ENCODE measurements around the gene ZMYND8. TPM values are rescaled to one million over a fixed set of nuclear protein-coding genes. Genes with fewer than 3 reads are reported as not detected.

ZMYND8 gene
- total RNA-seq, 3 donors from 2014 or later (not counting 1 experiment from before 2014, with no cell fraction given): 57.6 to 72.6 (median 69.8) TPM

DNA sequence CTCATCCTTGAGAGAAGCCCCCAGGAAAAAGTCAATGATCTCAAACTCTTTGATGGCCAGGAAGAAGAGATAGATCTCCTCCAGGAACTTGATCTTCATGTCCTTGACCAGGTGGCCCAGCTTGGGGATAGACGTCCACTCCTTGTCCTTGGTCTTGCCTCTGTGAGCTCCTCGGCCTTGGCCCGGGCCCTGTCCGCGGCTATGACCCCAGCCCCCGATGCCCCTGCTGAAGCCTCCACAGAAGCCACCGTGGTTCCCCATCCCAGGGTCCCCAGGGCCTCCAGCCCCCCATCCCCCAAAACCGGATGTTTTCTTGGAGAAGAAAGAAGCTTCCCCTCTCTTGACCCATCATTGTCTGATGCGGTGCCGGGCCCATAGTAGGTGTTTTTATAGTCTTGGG is 195.1 kb downstream of the ZMYND8 start:
- Histone ChIP-seq H3K27ac (ENCODE audit: low read length) (no peak overlapping the region), H3K4me1 (ENCODE audit: control insufficient read depth, insufficient read depth, low read length) (no peaks in the 10 kb centered on the region), H3K9me3 (ENCODE audit: control insufficient read depth, insufficient read depth, low read length) (no peaks in the 10 kb centered on the region), H3K27me3 (ENCODE audit: control insufficient read depth, insufficient read depth, low read length) (no peaks in the 10 kb centered on the region), H3K36me3 (ENCODE audit: control insufficient read depth, insufficient read depth, low read length) (no peaks in the 10 kb centered on the region), H3K4me3 (ENCODE audit: low read length) (no peak overlapping the region)
- H3K27ac Mint-ChIP-seq: no peak overlapping the region
- no peaks in the 10 kb centered on the region for H3K9me3 Mint-ChIP-seq
- H3K27me3 Mint-ChIP-seq (ENCODE audit: low read depth in 2 of 2): peaks cover 8 to 9% of the 10 kb centered on the region in 2 donors
- no peak for TF ChIP-seq CTCF (IDR thresholded peaks at IDR 0.05)
- 95% methylated on average over 10 of the region's 10 CpGs for WGBS (ENCODE audit: insufficient coverage)
- H3K4me1 Mint-ChIP-seq: no peaks in the 10 kb centered on the region
- no peak for ATAC-seq
- DNase-seq: no peak
- H3K4me3 Mint-ChIP-seq: no peak overlapping the region
- H3K36me3 Mint-ChIP-seq: no peaks in the 10 kb centered on the region
- intact Hi-C loops (cut with micrococcal nuclease): no loop called here

- no peak for ATAC-seq
- peaks cover 8 to 9% of the 10 kb centered on the region in 2 donors for H3K27me3 Mint-ChIP-seq (ENCODE audit: low read depth in 2 of 2)
- H3K27ac Mint-ChIP-seq: no peak overlapping the region
Measured at GRCh38 chr20:47160992-47161391, 195.5 kb downstream of the ZMYND8 start.

DNA sequence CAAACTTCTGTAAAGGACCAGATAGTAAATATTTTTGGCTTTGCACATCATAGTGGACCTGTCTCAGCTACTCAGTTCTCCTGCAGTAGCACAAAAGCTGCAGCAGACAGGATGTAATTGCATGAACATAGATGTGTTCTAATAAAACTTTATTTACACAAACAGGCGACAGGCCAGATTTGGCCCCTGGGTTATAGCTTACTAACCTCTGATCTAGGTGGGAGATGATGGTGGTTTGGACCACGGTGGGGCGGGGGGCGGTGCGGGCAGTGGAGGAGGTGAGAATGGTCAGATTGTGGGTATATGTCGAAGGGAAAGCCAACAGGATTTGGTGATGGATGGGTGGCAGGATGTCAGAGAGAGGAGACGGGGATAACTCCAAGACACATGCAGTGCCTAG is 196.3 kb downstream of the ZMYND8 start:
- H3K27me3 ChIP-seq (ENCODE audit: control insufficient read depth, insufficient read depth, low read length): no peaks in the 10 kb centered on the region
- no peak for ATAC-seq
- H3K9me3 Mint-ChIP-seq: no peaks in the 10 kb centered on the region
- 91% methylated on average over 7 of the region's 7 CpGs for WGBS (ENCODE audit: insufficient coverage)
- no peaks in the 10 kb centered on the region for H3K4me1 ChIP-seq (ENCODE audit: control insufficient read depth, insufficient read depth, low read length)
- H3K36me3 ChIP-seq (ENCODE audit: control insufficient read depth, insufficient read depth, low read length): no peaks in the 10 kb centered on the region
- H3K4me1 Mint-ChIP-seq: no peaks in the 10 kb centered on the region
- no peak for TF ChIP-seq CTCF (IDR thresholded peaks at IDR 0.05)
- H3K27ac Mint-ChIP-seq: no peak overlapping the region
- no peak overlapping the region for H3K4me3 Mint-ChIP-seq
- no peaks in the 10 kb centered on the region for H3K9me3 ChIP-seq (ENCODE audit: control insufficient read depth, insufficient read depth, low read length)
- peaks cover 8 to 9% of the 10 kb centered on the region in 2 donors for H3K27me3 Mint-ChIP-seq (ENCODE audit: low read depth in 2 of 2)
- H3K27ac ChIP-seq (ENCODE audit: low read length): no peak overlapping the region
- no peak overlapping the region for H3K4me3 ChIP-seq (ENCODE audit: low read length)
- intact Hi-C loops (cut with micrococcal nuclease): no loop called here
- H3K36me3 Mint-ChIP-seq: no peaks in the 10 kb centered on the region
- DNase-seq: no peak

More at GRCh38 chr20:47160992-47161391, 195.5 kb downstream of the ZMYND8 start:
- no peak for TF ChIP-seq CTCF (IDR thresholded peaks at IDR 0.05)
- intact Hi-C loops (cut with micrococcal nuclease): no loop called here
- 93% methylated on average over 14 of the region's 14 CpGs for WGBS (ENCODE audit: insufficient coverage)
- Mint-ChIP-seq H3K36me3 (no peaks in the 10 kb centered on the region), H3K4me3 (no peak overlapping the region), H3K9me3 (no peaks in the 10 kb centered on the region), H3K4me1 (no peaks in the 10 kb centered on the region)
- H3K27ac ChIP-seq (ENCODE audit: low read length): no peak overlapping the region
- no peaks in the 10 kb centered on the region for H3K36me3 ChIP-seq (ENCODE audit: control insufficient read depth, insufficient read depth, low read length)
- DNase-seq: no peak
- no peaks in the 10 kb centered on the region for H3K27me3 ChIP-seq (ENCODE audit: control insufficient read depth, insufficient read depth, low read length)
- H3K4me1 ChIP-seq (ENCODE audit: control insufficient read depth, insufficient read depth, low read length): no peaks in the 10 kb centered on the region
- H3K4me3 ChIP-seq (ENCODE audit: low read length): no peak overlapping the region
- no peaks in the 10 kb centered on the region for H3K9me3 ChIP-seq (ENCODE audit: control insufficient read depth, insufficient read depth, low read length)

Other genes starting within 250 kb of the ZMYND8 start
- 10 to 100 TPM; 44.3 to 63.3 (median 57.8) TPM for gene NCOA3, start 145.2 kb upstream of the ZMYND8 start, total RNA-seq